DOHH2 (cell line): ENCODE data around the gene SIDT2.

Experiments
- H3F3A ChIP-seq: fragments of 200-600 bp; sonication (generic), shearing (Covaris generic); 2 replicates; pipeline ENCODE4 v1.6.0; 2016; ENCODE audit warnings: antibody characterized with exemption, mild to moderate bottlenecking; ENCODE audit not compliant: control insufficient read depth, insufficient read depth
- H3K27ac ChIP-seq: fragments of 200-600 bp; sonication (generic); 2 replicates; pipeline ENCODE4 v1.5.1; 2014; ENCODE audit warnings: low read depth, mild to moderate bottlenecking, low read length, moderate library complexity
- H3K27me3 ChIP-seq: fragments of 200-600 bp; sonication (generic); 2 replicates; pipeline ENCODE4 v1.6.1; 2014; ENCODE audit warnings: mild to moderate bottlenecking, low read length, mixed read lengths; ENCODE audit not compliant: control insufficient read depth
- H3K36me3 ChIP-seq: fragments of 200-600 bp; sonication (generic); 2 replicates; pipeline ENCODE4 v1.6.1; 2014; ENCODE audit warnings: mild to moderate bottlenecking, low read length, moderate library complexity, mixed read lengths; ENCODE audit not compliant: control insufficient read depth
- H3K4me1 ChIP-seq: fragments of 200-600 bp; sonication (generic); 2 replicates; pipeline ENCODE4 v1.6.1; 2014; ENCODE audit warnings: mild to moderate bottlenecking, low read length, mixed read lengths; ENCODE audit not compliant: control insufficient read depth
- H3K4me2 ChIP-seq: fragments of 200-600 bp; sonication (generic); 2 replicates; pipeline ENCODE4 v1.6.0; 2014; ENCODE audit warnings: mild to moderate bottlenecking, low read length, moderate library complexity
- H3K4me3 ChIP-seq: fragments of 200-600 bp; sonication (generic); 2 replicates; pipeline ENCODE4 v1.5.1; 2014; ENCODE audit warnings: mild to moderate bottlenecking, low read length, mixed read lengths
- H3K79me2 ChIP-seq: fragments of 200-600 bp; sonication (generic); 2 replicates; pipeline ENCODE4 v1.6.1; 2014; ENCODE audit warnings: mild to moderate bottlenecking, low read length, mixed read lengths; ENCODE audit not compliant: control insufficient read depth
- H3K9me2 ChIP-seq: fragments of 200-600 bp; sonication (generic); replicated peaks from 2 replicates; pipeline ENCODE4 v1.6.1; 2014; ENCODE audit warnings: mild to moderate bottlenecking, low read length, mixed read lengths; ENCODE audit not compliant: control insufficient read depth
- H3K9me3 ChIP-seq: fragments of 200-600 bp; sonication (generic); 2 replicates; pipeline ENCODE4 v1.6.1; 2014; ENCODE audit warnings: antibody characterized with exemption, low read length, mixed read lengths; ENCODE audit not compliant: control insufficient read depth, insufficient read depth
- H4K20me1 ChIP-seq: fragments of 200-600 bp; sonication (generic); 2 replicates; pipeline ENCODE4 v1.6.0; 2014; ENCODE audit warnings: low read depth, mild to moderate bottlenecking, antibody characterized with exemption, low read length, moderate library complexity; ENCODE audit not compliant: control insufficient read depth, insufficient read depth
- EZH2phosphoT487 ChIP-seq: fragments of 200-600 bp; sonication (generic); IDR thresholded peaks from 2 replicates; pipeline ENCODE4 v1.6.1; 2017; ENCODE audit warnings: borderline replicate concordance, mild to moderate bottlenecking, antibody characterized with exemption, low read length, moderate library complexity, mixed read lengths
- TF ChIP-seq, protein P1 (sequence below): fragments of 200-600 bp; sonication (generic); IDR thresholded peaks from one replicate; pipeline ENCODE4 v1.5.1; 2014; ENCODE audit warnings: antibody characterized with exemption, mild to moderate bottlenecking, low read depth, low read length; ENCODE audit not compliant: poor library complexity, severe bottlenecking

The SIDT2 gene

DNA sequence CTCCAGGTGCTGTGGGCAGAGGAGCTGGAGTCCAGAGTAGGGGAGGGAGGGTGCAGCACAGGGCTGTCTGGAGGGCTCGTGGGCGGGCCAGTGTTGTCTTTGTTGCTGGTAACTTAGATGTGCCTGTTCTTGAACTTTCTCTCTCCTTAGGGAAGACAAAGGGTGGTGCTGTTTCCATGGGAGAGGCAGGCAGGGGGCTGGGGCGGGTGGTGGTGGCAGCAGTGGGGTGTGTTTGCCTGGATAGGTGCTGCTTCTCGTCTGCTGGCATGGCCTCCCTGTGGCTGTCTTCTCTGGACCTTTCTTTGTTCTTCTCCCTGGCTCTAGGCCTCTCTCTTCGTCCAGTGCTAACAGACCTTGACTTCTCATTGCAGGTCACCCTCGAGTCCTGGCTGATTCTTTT is 8.5 kb downstream of the SIDT2 start:
- peaks cover 33% of the 10 kb centered on the region for H3K4me1 ChIP-seq
- H3K27ac ChIP-seq, result no peak overlapping the region
- H4K20me1 ChIP-seq, result no peaks in the 10 kb centered on the region
- no peaks in the 10 kb centered on the region for H3K9me3 ChIP-seq
- TF ChIP-seq EZH2phosphoT487, result no peak
- TF ChIP-seq, protein P1, sequence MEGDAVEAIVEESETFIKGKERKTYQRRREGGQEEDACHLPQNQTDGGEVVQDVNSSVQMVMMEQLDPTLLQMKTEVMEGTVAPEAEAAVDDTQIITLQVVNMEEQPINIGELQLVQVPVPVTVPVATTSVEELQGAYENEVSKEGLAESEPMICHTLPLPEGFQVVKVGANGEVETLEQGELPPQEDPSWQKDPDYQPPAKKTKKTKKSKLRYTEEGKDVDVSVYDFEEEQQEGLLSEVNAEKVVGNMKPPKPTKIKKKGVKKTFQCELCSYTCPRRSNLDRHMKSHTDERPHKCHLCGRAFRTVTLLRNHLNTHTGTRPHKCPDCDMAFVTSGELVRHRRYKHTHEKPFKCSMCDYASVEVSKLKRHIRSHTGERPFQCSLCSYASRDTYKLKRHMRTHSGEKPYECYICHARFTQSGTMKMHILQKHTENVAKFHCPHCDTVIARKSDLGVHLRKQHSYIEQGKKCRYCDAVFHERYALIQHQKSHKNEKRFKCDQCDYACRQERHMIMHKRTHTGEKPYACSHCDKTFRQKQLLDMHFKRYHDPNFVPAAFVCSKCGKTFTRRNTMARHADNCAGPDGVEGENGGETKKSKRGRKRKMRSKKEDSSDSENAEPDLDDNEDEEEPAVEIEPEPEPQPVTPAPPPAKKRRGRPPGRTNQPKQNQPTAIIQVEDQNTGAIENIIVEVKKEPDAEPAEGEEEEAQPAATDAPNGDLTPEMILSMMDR, result no peak
- peaks cover 10% of the 10 kb centered on the region for H3K36me3 ChIP-seq
- H3K4me3 ChIP-seq, result no peak overlapping the region
- H3K27me3 ChIP-seq, result no peaks in the 10 kb centered on the region
- H3K9me2 ChIP-seq, result no peaks in the 10 kb centered on the region
- H3F3A ChIP-seq, result no peaks in the 10 kb centered on the region
- H3K79me2 ChIP-seq, result no peaks in the 10 kb centered on the region
- H3K4me2 ChIP-seq, result no peak overlapping the region

DNA sequence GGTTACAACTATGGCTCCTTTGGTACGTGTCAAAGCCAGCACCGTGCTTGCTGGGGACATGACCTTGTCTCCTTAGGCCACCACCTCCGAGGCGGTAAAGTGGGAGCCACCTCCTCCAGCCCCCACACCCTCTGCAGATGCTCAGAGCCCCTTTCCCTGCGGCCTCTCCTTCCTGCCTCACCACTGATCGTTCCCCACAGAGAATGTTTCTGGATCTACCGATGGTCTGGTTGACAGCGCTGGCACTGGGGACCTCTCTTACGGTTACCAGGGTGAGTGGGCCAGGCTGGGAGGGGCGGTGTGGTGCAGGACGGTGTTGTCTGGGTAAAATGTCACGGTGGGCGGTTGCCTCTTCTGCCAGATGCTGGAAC is 8.9 kb downstream of the SIDT2 start:
- no peak overlapping the region for H3K4me3 ChIP-seq
- no peak overlapping the region for H3K4me2 ChIP-seq
- H3K4me1 ChIP-seq, result peaks cover 33% of the 10 kb centered on the region

DNA sequence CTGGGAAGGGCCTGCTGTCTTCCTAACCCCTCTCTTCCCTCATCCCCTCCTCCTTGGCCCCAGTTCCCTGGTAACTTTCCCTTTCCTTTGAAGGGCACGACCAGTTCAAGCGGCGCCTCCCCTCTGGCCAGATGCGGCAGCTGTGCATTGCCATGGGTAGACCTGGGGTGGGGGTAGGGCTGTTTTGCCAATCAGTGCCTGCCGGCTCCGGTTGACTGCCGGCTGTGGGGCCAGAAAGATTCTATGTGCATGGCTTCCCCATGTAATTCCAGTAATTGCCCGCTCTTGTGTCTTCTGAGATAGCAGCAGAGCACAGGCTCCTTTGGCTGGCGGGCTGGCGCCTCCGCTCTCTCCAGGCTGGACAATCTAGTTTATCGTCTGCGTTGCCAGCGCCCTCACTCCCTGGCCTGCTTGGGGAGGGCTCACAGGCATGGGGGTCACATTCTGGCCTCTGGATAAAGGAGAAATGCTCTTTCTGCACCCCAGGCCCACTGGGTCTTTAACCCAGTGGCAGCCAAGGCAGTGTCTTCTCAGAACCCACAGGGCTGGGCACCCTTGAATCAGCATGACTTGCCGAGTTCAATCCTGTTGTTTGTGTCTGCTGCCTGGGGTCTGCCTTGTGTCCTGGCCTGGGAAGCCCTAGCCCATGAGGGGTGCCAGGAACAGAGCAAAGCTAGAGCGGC is 9.4 kb downstream of the SIDT2 start:
- Histone ChIP-seq H3K4me2 (no peak overlapping the region), H3K27ac (no peak overlapping the region)

More for the DNA sequence above, 8.9 kb downstream of the SIDT2 start:
- Histone ChIP-seq H3K27me3 (no peaks in the 10 kb centered on the region), H4K20me1 (no peaks in the 10 kb centered on the region), H3K9me3 (no peaks in the 10 kb centered on the region), H3K9me2 (no peaks in the 10 kb centered on the region), H3K27ac (no peak overlapping the region), H3F3A (no peaks in the 10 kb centered on the region), H3K79me2 (no peaks in the 10 kb centered on the region), H3K36me3 (peaks cover 8% of the 10 kb centered on the region)
- TF ChIP-seq, protein P1, result no peak
- TF ChIP-seq EZH2phosphoT487, result no peak

More for the DNA sequence above, 9.4 kb downstream of the SIDT2 start:
- Histone ChIP-seq H3K79me2 (no peaks in the 10 kb centered on the region), H3K4me3 (no peak overlapping the region), H3K9me3 (no peaks in the 10 kb centered on the region), H3K9me2 (no peaks in the 10 kb centered on the region), H3F3A (no peaks in the 10 kb centered on the region), H3K36me3 (peaks cover 6% of the 10 kb centered on the region), H4K20me1 (no peaks in the 10 kb centered on the region), H3K27me3 (no peaks in the 10 kb centered on the region), H3K4me1 (peaks cover 33% of the 10 kb centered on the region)
- TF ChIP-seq, protein P1, result no peak
- no peak for TF ChIP-seq EZH2phosphoT487
